AG09319 (cell line): Measurements from ENCODE around the gene GOLGA6C.
"Not testable (repeated sequence)": the region's sequence is repeated elsewhere in the genome, so short reads cannot be mapped to it uniquely, and the experiment has no call there.

Experiments
- DNase-seq: peaks from one replicate; pipeline ENCODE4 v3.0.0-alpha.2; 2010; ENCODE audit warnings: low read depth; ENCODE audit errors: extremely low read depth
- TF ChIP-seq, protein P1 (sequence below): IDR thresholded peaks from 2 replicates; pipeline ENCODE4 v1.5.1; 2011; ENCODE audit warnings: low read depth, mild to moderate bottlenecking, inconsistent platforms, low read length, moderate library complexity

The GOLGA6C gene

GRCh38 chr15:75274509-75275107 is 16.5 kb downstream of the GOLGA6C start:
- DNase-seq: not testable (repeated sequence)

DNA sequence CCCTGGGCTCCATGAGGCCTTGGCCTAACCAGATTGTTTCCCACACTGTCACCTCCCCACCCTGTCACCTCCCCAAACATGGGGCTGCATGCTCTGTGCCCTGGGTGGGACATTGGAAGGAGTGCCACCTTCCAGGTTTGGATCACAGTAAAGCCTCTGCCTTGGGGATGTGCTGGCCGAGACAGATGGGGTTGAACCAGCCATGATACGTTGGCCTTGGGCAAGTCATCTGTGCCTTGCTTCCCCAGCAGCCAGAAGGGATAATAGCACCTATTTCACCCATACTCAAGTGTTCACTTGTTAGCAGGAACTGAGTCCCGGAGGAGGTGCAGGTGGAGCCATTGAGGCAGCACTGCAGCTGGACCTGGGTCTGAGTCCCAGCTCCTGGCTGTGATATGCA is 17.5 kb downstream of the GOLGA6C start:
- DNase-seq: not testable (repeated sequence)

More at GRCh38 chr15:75274509-75275107, 16.5 kb downstream of the GOLGA6C start:
- TF ChIP-seq, protein P1, sequence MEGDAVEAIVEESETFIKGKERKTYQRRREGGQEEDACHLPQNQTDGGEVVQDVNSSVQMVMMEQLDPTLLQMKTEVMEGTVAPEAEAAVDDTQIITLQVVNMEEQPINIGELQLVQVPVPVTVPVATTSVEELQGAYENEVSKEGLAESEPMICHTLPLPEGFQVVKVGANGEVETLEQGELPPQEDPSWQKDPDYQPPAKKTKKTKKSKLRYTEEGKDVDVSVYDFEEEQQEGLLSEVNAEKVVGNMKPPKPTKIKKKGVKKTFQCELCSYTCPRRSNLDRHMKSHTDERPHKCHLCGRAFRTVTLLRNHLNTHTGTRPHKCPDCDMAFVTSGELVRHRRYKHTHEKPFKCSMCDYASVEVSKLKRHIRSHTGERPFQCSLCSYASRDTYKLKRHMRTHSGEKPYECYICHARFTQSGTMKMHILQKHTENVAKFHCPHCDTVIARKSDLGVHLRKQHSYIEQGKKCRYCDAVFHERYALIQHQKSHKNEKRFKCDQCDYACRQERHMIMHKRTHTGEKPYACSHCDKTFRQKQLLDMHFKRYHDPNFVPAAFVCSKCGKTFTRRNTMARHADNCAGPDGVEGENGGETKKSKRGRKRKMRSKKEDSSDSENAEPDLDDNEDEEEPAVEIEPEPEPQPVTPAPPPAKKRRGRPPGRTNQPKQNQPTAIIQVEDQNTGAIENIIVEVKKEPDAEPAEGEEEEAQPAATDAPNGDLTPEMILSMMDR: peak; percentile 32

GRCh38 chr15:75278497-75278896 is 20.4 kb downstream of the GOLGA6C start:
- not testable (repeated sequence) for DNase-seq

DNA sequence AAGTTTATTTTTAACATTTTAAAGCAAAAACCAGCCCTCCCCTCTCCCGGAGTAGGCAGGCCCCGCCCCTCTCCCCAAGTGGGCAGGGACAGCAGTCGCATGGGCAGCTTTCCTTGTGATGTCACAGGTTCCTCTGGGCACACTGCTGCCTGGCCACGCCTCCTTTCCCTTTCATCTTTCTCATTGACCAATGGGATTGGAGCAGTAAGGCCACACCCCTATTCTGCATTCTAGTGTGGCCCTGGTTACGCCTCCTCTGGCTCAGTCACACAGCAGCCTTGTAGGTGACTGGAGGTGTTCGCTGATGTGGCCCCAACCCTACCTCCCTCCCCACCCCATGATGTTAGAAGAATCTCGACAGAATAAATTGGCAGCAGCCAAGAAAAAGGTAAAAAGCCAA is 24.4 kb downstream of the GOLGA6C start, which contains the start of gene GOLGA6D:
GOLGA6D (plus strand) TSS at position 264 of the 400 bp plus-strand sequence; CDS start at position 305, 41 bp downstream.
- DNase-seq: not testable (repeated sequence)

DNA sequence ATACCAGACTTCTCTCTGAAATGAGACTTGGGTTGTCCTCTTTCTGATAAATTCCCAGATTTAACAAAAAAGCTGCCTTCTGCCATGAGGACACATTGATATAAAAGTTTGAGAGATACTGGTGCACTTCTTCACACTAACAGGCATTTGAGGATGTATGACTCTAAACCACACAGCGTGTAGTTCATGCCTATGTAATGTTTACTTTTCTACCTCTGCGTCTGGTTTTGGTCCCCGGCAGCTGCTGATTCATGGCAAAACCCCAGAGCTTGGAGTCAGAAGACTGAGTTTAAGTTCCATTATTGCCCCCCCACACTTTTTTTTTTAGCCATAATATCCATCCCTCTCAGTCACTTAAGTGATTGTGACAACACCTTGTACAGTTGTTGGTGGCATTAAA is 26.0 kb downstream of the GOLGA6C start:
- DNase-seq: not testable (repeated sequence)

GRCh38 chr15:75293660-75294059 is 35.5 kb downstream of the GOLGA6C start:
- not testable (repeated sequence) for DNase-seq

- not testable (repeated sequence) for DNase-seq
These were observed 40.6 kb downstream of the GOLGA6C start for GRCh38 chr15:75298541-75299310.

GRCh38 chr15:75299311-75299688 is 41.2 kb downstream of the GOLGA6C start:
- not testable (repeated sequence) for DNase-seq
- TF ChIP-seq, protein P1: peak; percentile 32

DNA sequence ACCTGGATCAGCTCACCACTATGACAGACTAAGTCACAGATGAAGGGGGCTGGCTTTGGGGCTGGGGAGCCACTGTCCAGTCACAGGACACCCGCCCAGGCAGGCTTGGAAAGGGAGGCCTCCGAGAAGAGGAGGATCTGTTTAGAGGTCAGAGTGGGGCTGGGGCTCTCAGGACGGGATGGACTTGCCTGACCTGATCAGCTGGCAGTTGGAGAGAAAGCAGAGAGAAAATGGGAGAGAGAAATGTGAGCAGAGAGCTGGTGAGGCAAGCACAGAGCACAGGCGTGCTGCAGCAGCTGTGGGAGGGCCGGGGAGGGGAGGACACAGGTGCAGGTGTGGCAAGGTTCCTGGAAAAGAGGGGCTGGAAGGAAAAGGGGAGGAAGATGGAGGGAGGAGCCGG is 41.9 kb downstream of the GOLGA6C start:
- not testable (repeated sequence) for DNase-seq

DNA sequence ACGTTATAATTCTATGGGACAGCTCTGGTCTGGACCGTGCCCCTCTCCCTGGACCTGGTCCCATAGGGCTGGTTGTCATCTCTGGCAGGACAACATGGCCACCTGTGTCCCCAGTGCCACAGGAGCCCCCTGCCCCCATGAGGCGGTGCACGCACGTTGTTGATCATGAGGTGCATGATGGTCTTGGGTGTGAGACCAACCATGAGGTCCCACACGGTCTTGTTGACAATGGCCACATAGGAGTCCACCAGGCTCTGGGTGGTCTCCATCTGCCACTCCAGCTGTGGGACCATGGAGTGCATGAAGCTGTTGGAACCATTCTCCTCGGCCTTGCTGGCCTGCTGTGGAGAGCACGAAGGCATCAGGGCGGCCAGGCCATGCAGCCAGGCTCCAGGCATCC is 44.2 kb downstream of the GOLGA6C start:
- no peak for DNase-seq
- TF ChIP-seq, protein P1: no peak

GRCh38 chr15:75302753-75303152 is 44.6 kb downstream of the GOLGA6C start:
- not testable (repeated sequence) for DNase-seq

DNA sequence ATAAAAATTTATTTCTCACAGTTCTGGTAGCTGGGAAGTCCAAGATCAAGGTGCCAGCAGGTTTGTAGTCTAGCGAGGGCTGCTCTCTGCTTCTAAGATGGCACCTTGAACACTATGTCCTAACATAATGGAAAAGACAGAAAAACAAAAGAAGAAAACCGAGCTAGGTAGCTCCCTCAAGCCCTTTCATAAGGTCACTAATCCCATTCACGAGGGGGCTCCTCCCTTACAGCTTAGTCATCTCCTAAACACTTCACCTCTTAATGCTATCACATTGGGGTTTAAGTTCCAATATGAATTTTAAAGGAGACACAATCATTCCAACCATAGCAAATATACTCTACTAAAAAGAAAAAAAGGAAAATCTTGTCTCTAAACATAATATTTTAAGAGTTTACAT is 48.1 kb downstream of the GOLGA6C start:
- no peak for DNase-seq
- TF ChIP-seq, protein P1: no peak
